GM12891 (cell line): ENCODE data around the gene MARK2.

Source experiments
- DNase-seq: peaks from one replicate; pipeline ENCODE4 v3.0.0; 2011; ENCODE audit warnings: low spot score; ENCODE audit not compliant: insufficient read length
- FAIRE-seq: peaks from 2 replicates; lab custom pipeline; 2011; peaks lifted over from hg19 to GRCh38; lab: Jason Lieb, UNC
- PAX5 ChIP-seq: IDR thresholded peaks from 2 replicates; pipeline ENCODE4 v1.6.1; 2011; ENCODE audit warnings: low read length, moderate library complexity, mild to moderate bottlenecking; ENCODE audit not compliant: insufficient read depth, severe bottlenecking
- POLR2A ChIP-seq: IDR thresholded peaks from 2 replicates; pipeline ENCODE4 v1.6.1; 2011; ENCODE audit warnings: low read depth, low read length, control low read depth
- POLR2AphosphoS5 ChIP-seq: IDR thresholded peaks from 2 replicates; pipeline ENCODE4 v1.6.1; 2011; ENCODE audit warnings: low read depth, low read length, control low read depth
- POU2F2 ChIP-seq: IDR thresholded peaks from 2 replicates; pipeline ENCODE4 v1.6.1; 2011; ENCODE audit warnings: low read depth, mild to moderate bottlenecking, control low read depth, low read length, moderate library complexity
- SPI1 ChIP-seq: IDR thresholded peaks from 2 replicates; pipeline ENCODE4 v1.6.1; 2011; ENCODE audit warnings: low read depth, low read length, control low read depth
- TAF1 ChIP-seq: IDR thresholded peaks from 2 replicates; pipeline ENCODE4 v1.6.1; 2011; ENCODE audit warnings: low read depth, low read length, control low read depth

MARK2 gene

GRCh38 chr11:63920939-63921417, 82.1 kb downstream of the MARK2 start:
- TF ChIP-seq POU2F2 (no peak), POLR2A (no peak), PAX5 (no peak), SPI1 (no peak), POLR2AphosphoS5 (no peak), TAF1 (no peak)
- peak; percentile 50 for FAIRE-seq
- DNase-seq = no peak

GRCh38 chr11:63922673-63923192, 83.8 kb downstream of the MARK2 start:
- FAIRE-seq (no peak), DNase-seq (no peak)
- no peak for TF ChIP-seq PAX5
- TF ChIP-seq SPI1 = no peak
- no peak for TF ChIP-seq POLR2A
- TF ChIP-seq TAF1 = no peak
- no peak for TF ChIP-seq POLR2AphosphoS5
- TF ChIP-seq POU2F2 = no peak

- TF ChIP-seq POLR2AphosphoS5 (no peak), POU2F2 (no peak), TAF1 (no peak), POLR2A (no peak), PAX5 (no peak), SPI1 (no peak)
- no peak for FAIRE-seq
- DNase-seq = no peak
These were observed 84.4 kb downstream of the MARK2 start for GRCh38 chr11:63923319-63923718.

- no peak for TF ChIP-seq SPI1
- TF ChIP-seq PAX5 = no peak
- TF ChIP-seq POU2F2 = no peak
- no peak for TF ChIP-seq TAF1
- DNase-seq = no peak
- FAIRE-seq = no peak
These were observed 90.7 kb downstream of the MARK2 start for GRCh38 chr11:63929616-63930015.

GRCh38 chr11:63931045-63931444, 92.1 kb downstream of the MARK2 start:
- FAIRE-seq = no peak
- no peak for DNase-seq
- TF ChIP-seq SPI1 (no peak), PAX5 (no peak), POLR2A (no peak), POLR2AphosphoS5 (no peak), TAF1 (no peak), POU2F2 (no peak)

GRCh38 chr11:63931876-63932275, 93.0 kb downstream of the MARK2 start:
- TF ChIP-seq PAX5 (no peak), SPI1 (no peak), TAF1 (no peak), POLR2A (no peak), POU2F2 (no peak), POLR2AphosphoS5 (no peak)
- FAIRE-seq = no peak
- no peak for DNase-seq

GRCh38 chr11:63933459-63933858, 94.5 kb downstream of the MARK2 start:
- FAIRE-seq (no peak), DNase-seq (no peak)
- TF ChIP-seq POLR2A (no peak), TAF1 (no peak), PAX5 (no peak), POU2F2 (no peak), SPI1 (no peak), POLR2AphosphoS5 (no peak)

- DNase-seq (no peak), FAIRE-seq (no peak)
- TF ChIP-seq SPI1 (no peak), POLR2AphosphoS5 (no peak), PAX5 (no peak), POLR2A (no peak), POU2F2 (no peak), TAF1 (no peak)
These were observed 99.0 kb downstream of the MARK2 start for GRCh38 chr11:63937713-63938478.

GRCh38 chr11:63938479-63939396, 99.8 kb downstream of the MARK2 start, which contains the start of gene NAA40:
TSS of gene NAA40 (plus strand) at chr11:63939002. CDS start at chr11:63939097, 95 bp downstream.
- DNase-seq = peak; percentile 98
- TF ChIP-seq POLR2AphosphoS5 (0 out of 2 replicates have a peak, but pooled peaks have one; percentile 42), POLR2A (peak; percentile 43; the same call in 1 of the 2 replicates), SPI1 (no peak), PAX5 (peak; percentile 32)
- peak; percentile 96 for FAIRE-seq
